SH-SY5Y (cell line): ENCODE measurements around the gene C4orf51.

Source experiments
- GATA2 ChIP-seq: IDR thresholded peaks from 2 replicates; pipeline ENCODE4 v1.6.1; 2011; ENCODE audit warnings: mild to moderate bottlenecking, low read depth, low read length
- GATA3 ChIP-seq: IDR thresholded peaks from 2 replicates; pipeline ENCODE4 v1.6.1; 2011; ENCODE audit warnings: low read depth, mild to moderate bottlenecking, low read length, moderate library complexity

DNA sequence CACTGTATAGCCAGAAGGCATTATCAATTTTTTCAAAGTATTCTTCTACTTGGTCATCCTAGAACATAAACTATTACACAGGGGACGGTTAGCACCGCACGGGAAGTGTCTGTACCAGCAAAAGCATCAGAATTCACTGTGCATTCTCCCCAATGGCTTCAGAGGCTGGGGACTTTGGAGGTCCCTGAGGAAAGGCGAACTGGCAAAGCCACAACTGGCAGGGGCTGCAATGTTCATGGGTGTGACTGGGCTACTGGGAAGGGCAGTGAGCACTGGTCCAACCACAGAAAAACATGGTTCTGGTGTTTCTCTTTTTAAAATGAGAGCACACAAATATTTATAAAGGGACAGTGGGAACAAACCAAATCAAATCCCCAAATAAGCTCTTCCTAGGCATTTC is 83.5 kb downstream of the C4orf51 start:
- TF ChIP-seq GATA3 (no peak), GATA2 (no peak)
